A549 (cell line): ENCODE measurements around the gene INTS6. TPM values are rescaled to one million over a fixed set of nuclear protein-coding genes. Genes with fewer than 3 reads are reported as not detected.

Experiments
- ATAC-seq, 2 experiments: fragments of 200-7000 bp in 1 of 2; fragments of >200 bp in 1 of 2; cut with Nextera tagmentation in 1 of 2; cut with Tn5 transposase in 1 of 2; 3 replicates each; pipeline versions ENCODE4 v1.8.0 to v1.9.1; 2018 to 2020; ENCODE audit warnings: mild to moderate bottlenecking in 1 of 2, moderate library complexity in 1 of 2
- CTCF ChIA-PET: fragments of 300-600 bp; sonication (Branson Sonifier 250); formaldehyde crosslinking; extraction: SDS; loops from one replicate; lab custom pipeline; 2021; ENCODE audit warnings: antibody characterized with exemption, inconsistent platforms; lab: Yijun Ruan, JAX
- POLR2A ChIA-PET: fragments of 350-600 bp; formaldehyde crosslinking; extraction: SDS; loops from one replicate; lab custom pipeline; 2021; ENCODE audit warnings: antibody characterized with exemption, inconsistent platforms; lab: Yijun Ruan, JAX
- DNase-seq, 2 experiments: peaks; one replicate each; pipeline versions ENCODE4 v3.0.0 to v3.0.0-alpha.2; 2011 to 2016; ENCODE audit warnings: low read depth in 1 of 2, low spot score in 1 of 2
- FAIRE-seq: peaks from 2 replicates; lab custom pipeline; 2011; peaks lifted over from hg19 to GRCh38; lab: Jason Lieb, UNC
- H3K27ac ChIP-seq, 2 experiments: fragments of >200 bp; sonication (Bioruptor Twin); formaldehyde crosslinking; 3 replicates each; pipeline ENCODE4 v1.5.1; 2016 to 2017
- H3K4me1 ChIP-seq: fragments of >200 bp; sonication (Bioruptor Twin); formaldehyde crosslinking; 3 replicates; pipeline ENCODE4 v1.6.1; 2016
- H3K4me2 ChIP-seq: fragments of >200 bp; sonication (Bioruptor Twin); formaldehyde crosslinking; 3 replicates; pipeline ENCODE4 v1.6.1; 2016
- H3K4me3 ChIP-seq: fragments of >200 bp; sonication (Bioruptor Twin); formaldehyde crosslinking; 3 replicates; pipeline ENCODE4 v1.5.1; 2016
- H3K9me3 ChIP-seq: fragments of >200 bp; sonication (Bioruptor Twin); formaldehyde crosslinking; 3 replicates; pipeline ENCODE4 v1.6.1; 2016
- BHLHE40 ChIP-seq: IDR thresholded peaks from 2 replicates; pipeline ENCODE4 v1.6.1; 2012; ENCODE audit warnings: low read depth, low read length, inconsistent platforms
- CBX8 ChIP-seq: fragments of 200-600 bp; sonication (generic); IDR thresholded peaks from 2 replicates; pipeline ENCODE4 v1.6.1; 2016
- CEBPB ChIP-seq, 2 experiments: fragments of >200 bp in 1 of 2; sonication (Bioruptor Twin) in 1 of 2; formaldehyde crosslinking in 1 of 2; IDR thresholded peaks; 2 replicates each; pipeline ENCODE4 v1.6.1; 2012 to 2016
- CHD2 ChIP-seq: fragments of 150-350 bp; IDR thresholded peaks from 2 replicates; pipeline ENCODE4 v1.6.1; 2014; ENCODE audit warnings: low read length; ENCODE audit not compliant: partially characterized antibody
- EHF ChIP-seq: fragments of 250-450 bp; sonication (Bioruptor Pico); IDR thresholded peaks from 2 replicates; pipeline ENCODE4 v1.5.0; 2020; ENCODE audit warnings: mild to moderate bottlenecking
- EHMT2 ChIP-seq: fragments of 200-600 bp; sonication (generic); IDR thresholded peaks from 2 replicates; pipeline ENCODE4 v1.6.1; 2016; ENCODE audit warnings: antibody characterized with exemption, low read depth, mild to moderate bottlenecking, moderate library complexity
- HEYL ChIP-seq: fragments of 250-450 bp; sonication (Bioruptor Pico); IDR thresholded peaks from 2 replicates; pipeline ENCODE4 v1.8.0; 2021; ENCODE audit warnings: mild to moderate bottlenecking, moderate library complexity
- HMGXB4 ChIP-seq: fragments of 250-450 bp; sonication (Bioruptor Pico); IDR thresholded peaks from 2 replicates; pipeline ENCODE4 v1.5.0; 2021; ENCODE audit warnings: mild to moderate bottlenecking, moderate library complexity, borderline replicate concordance
- JUN ChIP-seq, 2 experiments: fragments of >200 bp; sonication (Bioruptor Twin); formaldehyde crosslinking; IDR thresholded peaks; 2 replicates in 1 of 2; 3 replicates in 1 of 2; pipeline ENCODE4 v1.6.1; 2016 to 2017
- JUNB ChIP-seq: fragments of >200 bp; sonication (Bioruptor Twin); formaldehyde crosslinking; IDR thresholded peaks from 2 replicates; pipeline ENCODE4 v1.6.1; 2016
- KDM1A ChIP-seq: fragments of 200-600 bp; sonication (generic); IDR thresholded peaks from 2 replicates; pipeline ENCODE4 v1.6.1; 2016; ENCODE audit warnings: low read depth, mild to moderate bottlenecking
- MAZ ChIP-seq: fragments of 150-350 bp; IDR thresholded peaks from 2 replicates; pipeline ENCODE4 v1.6.1; 2014; ENCODE audit warnings: antibody characterized with exemption, low read depth, low read length, borderline replicate concordance
- NFE2L2 ChIP-seq: fragments of 150-350 bp; conservative IDR thresholded peaks from 2 replicates; pipeline ENCODE4 v1.6.1; 2014; ENCODE audit warnings: low read length
- NPAS2 ChIP-seq: fragments of 250-450 bp; sonication (Bioruptor Pico); IDR thresholded peaks from 2 replicates; pipeline ENCODE4 v1.8.0; 2022; ENCODE audit warnings: mild to moderate bottlenecking, moderate library complexity, borderline replicate concordance
- NR3C1 ChIP-seq: fragments of >200 bp; sonication (Bioruptor Twin); formaldehyde crosslinking; IDR thresholded peaks from 3 replicates; pipeline ENCODE4 v1.6.1; 2017
- PBX3 ChIP-seq: IDR thresholded peaks from 2 replicates; pipeline ENCODE4 v1.6.1; 2012
- RARB ChIP-seq: fragments of 250-450 bp; sonication (Bioruptor Pico); IDR thresholded peaks from 2 replicates; pipeline ENCODE4 v1.8.0; 2021; ENCODE audit warnings: mild to moderate bottlenecking, moderate library complexity
- RFX5 ChIP-seq: fragments of 450-650 bp; IDR thresholded peaks from 2 replicates; pipeline ENCODE4 v1.7.1; 2014; ENCODE audit warnings: antibody characterized with exemption, mild to moderate bottlenecking, moderate library complexity
- TFCP2L1 ChIP-seq: fragments of 250-450 bp; sonication (Bioruptor Pico); IDR thresholded peaks from 2 replicates; pipeline ENCODE4 v1.5.0; 2021; ENCODE audit warnings: mild to moderate bottlenecking
- TP53 ChIP-seq: fragments of 250-450 bp; sonication (Bioruptor Pico); IDR thresholded peaks from 2 replicates; pipeline ENCODE4 v1.5.0; 2021; ENCODE audit warnings: mild to moderate bottlenecking, moderate library complexity
- ZFP36 ChIP-seq: fragments of 450-650 bp; IDR thresholded peaks from 2 replicates; pipeline ENCODE4 v1.6.1; 2014; ENCODE audit warnings: borderline replicate concordance; ENCODE audit not compliant: partially characterized antibody
- ZNF302 ChIP-seq: fragments of 250-450 bp; sonication (Bioruptor Pico); IDR thresholded peaks from 2 replicates; pipeline ENCODE4 v1.9.0; 2021; ENCODE audit warnings: inconsistent platforms, mild to moderate bottlenecking, moderate library complexity
- ZSCAN20 ChIP-seq: fragments of 250-450 bp; sonication (Bioruptor Pico); IDR thresholded peaks from 2 replicates; pipeline ENCODE4 v1.8.0; 2022; ENCODE audit warnings: mild to moderate bottlenecking, moderate library complexity
- WGBS: methylation state at CpG from one replicate; pipeline ENCODE4 v1.1.6; 2017; ENCODE audit errors: missing lambda C conversion rate; 5-methylcytosine and 5-hydroxymethylcytosine counted together
- polyA plus RNA-seq, 4 experiments: library from polyadenylated mRNA; depleted of rRNA in 3 of 4; stranded (reverse); fragments of >200 nt; fragmentation: RNase III in 1 of 4; extraction: RNeasy Plus Mini Kit Qiagen cat#74134 plus additional on column Dnase treatment in 1 of 4; gene quantifications; 2 replicates in 3 of 4; 3 replicates in 1 of 4; pipeline ENCODE4 v1.2.3, GENCODE V29; 2011 to 2017
- TF ChIP-seq, protein P1 (sequence below): fragments of >200 bp; sonication (Bioruptor Twin); formaldehyde crosslinking; IDR thresholded peaks from 3 replicates; pipeline ENCODE4 v1.6.1; 2016
- TF ChIP-seq, protein P2 (sequence below): IDR thresholded peaks from 2 replicates; pipeline ENCODE4 v1.6.1; 2012; ENCODE audit warnings: low read depth, borderline replicate concordance

Gene INTS6
- polyA plus RNA-seq, 2 of the 4 experiments (the other 2 are of a cell fraction), result 11.5 to 37.1 TPM

GRCh38 chr13:51328488-51328887, 124.3 kb downstream of the INTS6 start:
- no peak overlapping the region for H3K27ac ChIP-seq
- DNase-seq (no peak), FAIRE-seq (no peak), ATAC-seq (no peak)
- H3K9me3 ChIP-seq, result no peaks in the 10 kb centered on the region
- WGBS, result 91% methylated on average over 6 of the region's 6 CpGs
- no peak for TF ChIP-seq JUN (IDR thresholded peaks at IDR 0.05)
- no peak for TF ChIP-seq TFCP2L1 (CRISPR knock-in tag)
- no peak for TF ChIP-seq RARB (CRISPR knock-in tag)
- TF ChIP-seq TP53 (CRISPR knock-in tag), result no peak
- no peak for TF ChIP-seq ZFP36
- CTCF ChIA-PET, result no interaction called here
- POLR2A ChIA-PET, result no interaction called here
- no peak overlapping the region for H3K4me2 ChIP-seq
- H3K4me3 ChIP-seq, result no peak overlapping the region
- H3K4me1 ChIP-seq, result no peaks in the 10 kb centered on the region

- FAIRE-seq (no peak), ATAC-seq (no peak), DNase-seq (no peak)
- no peak overlapping the region for H3K4me2 ChIP-seq
- H3K9me3 ChIP-seq, result no peaks in the 10 kb centered on the region
- 73% methylated on average over 2 of the region's 2 CpGs for WGBS
- H3K4me1 ChIP-seq, result no peaks in the 10 kb centered on the region
- POLR2A ChIA-PET, result no interaction called here
- TF ChIP-seq TFCP2L1 (CRISPR knock-in tag), result no peak
- no peak for TF ChIP-seq PBX3
- TF ChIP-seq KDM1A, result no peak
- H3K4me3 ChIP-seq, result no peak overlapping the region
- CTCF ChIA-PET, result no interaction called here
- H3K27ac ChIP-seq, result no peak overlapping the region
These were observed 124.9 kb downstream of the INTS6 start for GRCh38 chr13:51327961-51328360.

- ChIA-PET CTCF (no interaction called here), POLR2A (no interaction called here)
- Histone ChIP-seq H3K4me3 (no peak overlapping the region), H3K4me2 (no peak overlapping the region), H3K27ac (no peak overlapping the region), H3K4me1 (no peaks in the 10 kb centered on the region), H3K9me3 (no peaks in the 10 kb centered on the region)
- WGBS, result 64% methylated on average over 2 of the region's 2 CpGs
- no peak for FAIRE-seq
- DNase-seq, result no peak
- TF ChIP-seq EHMT2, result no peak
- no peak for ATAC-seq
These were observed 126.1 kb downstream of the INTS6 start for GRCh38 chr13:51326777-51327176.

GRCh38 chr13:51325837-51326236, 127.0 kb downstream of the INTS6 start:
- H3K4me3 ChIP-seq, result no peak overlapping the region
- 83% methylated on average over 6 of the region's 6 CpGs for WGBS
- no peak overlapping the region for H3K4me2 ChIP-seq
- ChIA-PET CTCF (no interaction called here), POLR2A (no interaction called here)
- TF ChIP-seq CHD2, result no peak
- no peak for TF ChIP-seq NR3C1
- TF ChIP-seq CBX8, result no peak
- TF ChIP-seq, protein P1, sequence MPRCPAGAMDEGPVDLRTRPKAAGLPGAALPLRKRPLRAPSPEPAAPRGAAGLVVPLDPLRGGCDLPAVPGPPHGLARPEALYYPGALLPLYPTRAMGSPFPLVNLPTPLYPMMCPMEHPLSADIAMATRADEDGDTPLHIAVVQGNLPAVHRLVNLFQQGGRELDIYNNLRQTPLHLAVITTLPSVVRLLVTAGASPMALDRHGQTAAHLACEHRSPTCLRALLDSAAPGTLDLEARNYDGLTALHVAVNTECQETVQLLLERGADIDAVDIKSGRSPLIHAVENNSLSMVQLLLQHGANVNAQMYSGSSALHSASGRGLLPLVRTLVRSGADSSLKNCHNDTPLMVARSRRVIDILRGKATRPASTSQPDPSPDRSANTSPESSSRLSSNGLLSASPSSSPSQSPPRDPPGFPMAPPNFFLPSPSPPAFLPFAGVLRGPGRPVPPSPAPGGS, result no peak
- no peak for TF ChIP-seq ZNF302 (CRISPR knock-in tag)
- TF ChIP-seq NPAS2 (CRISPR knock-in tag), result no peak
- TF ChIP-seq, all 56 proteins: peak for 0
- ATAC-seq (no peak), DNase-seq (no peak), FAIRE-seq (no peak)
- Histone ChIP-seq H3K4me1 (no peaks in the 10 kb centered on the region), H3K27ac (no peak overlapping the region), H3K9me3 (no peaks in the 10 kb centered on the region)

DNA sequence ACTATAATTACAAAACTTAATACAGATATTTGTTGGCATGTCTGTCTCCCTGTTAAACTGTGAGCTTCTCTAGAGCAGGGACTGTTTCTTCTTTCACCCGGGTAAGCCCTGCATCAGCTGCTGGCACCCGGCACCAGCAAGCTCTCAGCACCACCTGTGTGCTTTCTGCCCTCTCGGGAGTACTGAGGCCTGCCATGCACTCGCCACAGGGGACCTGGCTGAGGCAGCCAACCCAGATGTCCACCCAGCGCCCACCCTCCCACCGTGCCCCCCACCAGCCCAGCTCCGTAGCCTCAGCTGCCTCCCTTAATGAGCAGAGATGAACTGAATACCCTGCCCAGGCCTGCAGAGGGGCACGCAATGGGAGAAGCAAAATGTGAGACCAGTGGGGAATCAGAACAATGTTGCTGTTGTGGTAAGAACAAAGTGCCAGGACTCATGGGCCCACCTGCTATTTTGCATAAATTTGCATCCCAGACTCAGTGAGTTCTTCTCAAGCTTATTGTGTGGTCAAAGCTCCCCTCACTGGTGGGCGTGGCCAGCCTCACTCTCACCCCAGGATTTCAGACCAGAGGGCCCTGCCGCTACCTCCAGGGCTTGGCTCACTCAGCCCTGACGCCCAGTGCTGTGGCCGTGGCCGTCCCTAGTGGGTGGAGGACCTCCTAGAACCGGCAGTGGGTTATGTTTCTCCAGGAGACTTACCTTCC, 128.0 kb downstream of the INTS6 start:
- no peak for ATAC-seq
- DNase-seq, result no peak
- WGBS, result 68% methylated on average over 9 of the region's 14 CpGs
- Histone ChIP-seq H3K9me3 (no peaks in the 10 kb centered on the region), H3K27ac (no peak overlapping the region), H3K4me2 (no peak overlapping the region), H3K4me3 (no peak overlapping the region), H3K4me1 (no peaks in the 10 kb centered on the region)
- CTCF ChIA-PET, result interaction anchor here (1.2 kb wide), 1 partner anchor 12 kb away, joined by 3 read pairs; no protein-coding TSS in a partner anchor
- no peak for FAIRE-seq
- POLR2A ChIA-PET, result no interaction called here
- TF ChIP-seq HEYL, result no peak
- no peak for TF ChIP-seq JUN (IDR thresholded peaks at IDR 0.05)
- TF ChIP-seq ZSCAN20, result no peak
- TF ChIP-seq MAZ, result no peak
- TF ChIP-seq, protein P2, sequence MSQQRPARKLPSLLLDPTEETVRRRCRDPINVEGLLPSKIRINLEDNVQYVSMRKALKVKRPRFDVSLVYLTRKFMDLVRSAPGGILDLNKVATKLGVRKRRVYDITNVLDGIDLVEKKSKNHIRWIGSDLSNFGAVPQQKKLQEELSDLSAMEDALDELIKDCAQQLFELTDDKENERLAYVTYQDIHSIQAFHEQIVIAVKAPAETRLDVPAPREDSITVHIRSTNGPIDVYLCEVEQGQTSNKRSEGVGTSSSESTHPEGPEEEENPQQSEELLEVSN, result no peak
- no peak for TF ChIP-seq CEBPB (IDR thresholded peaks at IDR 0.05)
- TF ChIP-seq NFE2L2, result no peak
- TF ChIP-seq HMGXB4 (CRISPR knock-in tag), result no peak
- no peak for TF ChIP-seq EHF
- no peak for TF ChIP-seq JUNB
- TF ChIP-seq BHLHE40, result no peak
- no peak for TF ChIP-seq RFX5
